WERI-Rb-1 (cell line): ENCODE results near the gene SH3BGRL3.
"Not testable (repeated sequence)": the region's sequence is repeated elsewhere in the genome, so short reads cannot be mapped to it uniquely, and the experiment has no call there.

Experiments
- DNase-seq: peaks from one replicate; pipeline ENCODE4 v3.0.0-alpha.2; 2020
- H3K27ac ChIP-seq: fragments of 250-450 bp; sonication (Bioruptor Pico); 2 replicates; pipeline ENCODE4 v1.5.1; 2020; ENCODE audit warnings: mild to moderate bottlenecking, moderate library complexity
- H3K27me3 ChIP-seq: fragments of 250-450 bp; sonication (Bioruptor Pico); 2 replicates; pipeline ENCODE4 v1.5.1; 2021; ENCODE audit warnings: mild to moderate bottlenecking, low read depth, moderate library complexity; ENCODE audit not compliant: insufficient read depth, severe bottlenecking
- H3K36me3 ChIP-seq: fragments of 250-450 bp; sonication (Bioruptor Pico); 2 replicates; pipeline ENCODE4 v1.5.1; 2020; ENCODE audit warnings: mild to moderate bottlenecking, moderate library complexity
- H3K4me3 ChIP-seq: 2 replicates; pipeline ENCODE4 v1.5.1; 2011; ENCODE audit warnings: low read depth, mild to moderate bottlenecking, control low read depth, low read length
- H3K9me3 ChIP-seq: fragments of 250-450 bp; sonication (Bioruptor Pico); 2 replicates; pipeline ENCODE4 v1.5.1; 2021; ENCODE audit warnings: mild to moderate bottlenecking, moderate library complexity; ENCODE audit not compliant: severe bottlenecking
- TF ChIP-seq, protein P1 (sequence below): IDR thresholded peaks from 2 replicates; pipeline ENCODE4 v1.5.1; 2011; ENCODE audit warnings: low read depth, mild to moderate bottlenecking, control low read depth, inconsistent platforms, low read length

SH3BGRL3 gene

DNA sequence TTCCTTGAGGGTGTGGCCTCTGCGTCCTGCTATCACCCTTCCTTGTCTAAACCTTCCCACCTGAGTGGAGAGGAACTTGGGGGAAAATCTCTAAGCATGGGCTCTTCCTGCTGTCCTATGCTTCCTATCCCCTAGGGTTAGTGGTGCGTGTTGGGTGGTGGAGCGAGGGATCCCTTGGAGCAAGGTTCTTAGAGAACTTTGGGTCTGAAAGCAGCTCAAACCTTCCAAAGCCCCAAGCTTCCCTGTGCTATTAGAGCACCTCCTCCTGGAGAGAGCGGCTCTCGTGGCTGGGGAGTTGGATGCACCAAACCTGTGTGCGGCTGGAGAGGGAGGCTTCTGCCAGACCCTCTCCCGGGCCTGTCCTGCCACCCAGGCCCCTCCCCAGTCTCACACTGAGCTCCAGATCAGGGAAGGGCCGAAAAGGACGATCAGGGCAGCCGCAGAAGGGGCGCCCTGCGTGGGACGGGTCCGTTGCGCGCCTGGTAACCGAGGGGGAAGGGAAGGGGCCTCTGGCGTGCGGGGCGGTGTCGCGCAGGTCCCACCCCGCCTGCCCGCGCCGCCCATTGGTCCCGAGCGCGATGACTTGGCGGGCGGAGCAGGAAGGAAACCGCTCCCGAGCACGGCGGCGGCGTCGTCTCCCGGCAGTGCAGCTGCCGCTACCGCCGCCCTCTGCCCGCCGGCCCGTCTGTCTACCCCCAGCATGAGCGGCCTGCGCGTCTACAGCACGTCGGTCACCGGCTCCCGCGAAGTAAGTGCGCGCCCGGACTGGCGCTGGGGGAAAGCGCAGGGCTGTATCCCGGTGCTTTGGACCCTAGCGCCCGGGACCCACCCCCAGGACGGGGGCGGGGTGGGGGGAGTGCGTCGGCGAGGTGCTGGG, at the start of gene SH3BGRL3:
Gene SH3BGRL3 (plus strand): TSS at position 631 of the 877 bp plus-strand sequence. CDS start 70 bp downstream, at position 701.
- DNase-seq, result peak; percentile 84
- peaks cover 54% of the 10 kb centered on the region for H3K36me3 ChIP-seq
- H3K27ac ChIP-seq, result peak within 1 kb of the TSS; percentile 88
- TF ChIP-seq, protein P1, sequence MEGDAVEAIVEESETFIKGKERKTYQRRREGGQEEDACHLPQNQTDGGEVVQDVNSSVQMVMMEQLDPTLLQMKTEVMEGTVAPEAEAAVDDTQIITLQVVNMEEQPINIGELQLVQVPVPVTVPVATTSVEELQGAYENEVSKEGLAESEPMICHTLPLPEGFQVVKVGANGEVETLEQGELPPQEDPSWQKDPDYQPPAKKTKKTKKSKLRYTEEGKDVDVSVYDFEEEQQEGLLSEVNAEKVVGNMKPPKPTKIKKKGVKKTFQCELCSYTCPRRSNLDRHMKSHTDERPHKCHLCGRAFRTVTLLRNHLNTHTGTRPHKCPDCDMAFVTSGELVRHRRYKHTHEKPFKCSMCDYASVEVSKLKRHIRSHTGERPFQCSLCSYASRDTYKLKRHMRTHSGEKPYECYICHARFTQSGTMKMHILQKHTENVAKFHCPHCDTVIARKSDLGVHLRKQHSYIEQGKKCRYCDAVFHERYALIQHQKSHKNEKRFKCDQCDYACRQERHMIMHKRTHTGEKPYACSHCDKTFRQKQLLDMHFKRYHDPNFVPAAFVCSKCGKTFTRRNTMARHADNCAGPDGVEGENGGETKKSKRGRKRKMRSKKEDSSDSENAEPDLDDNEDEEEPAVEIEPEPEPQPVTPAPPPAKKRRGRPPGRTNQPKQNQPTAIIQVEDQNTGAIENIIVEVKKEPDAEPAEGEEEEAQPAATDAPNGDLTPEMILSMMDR, result peak; percentile 77
- H3K27me3 ChIP-seq, result no peaks in the 10 kb centered on the region
- H3K4me3 ChIP-seq, result peak within 1 kb of the TSS; percentile 55
- H3K9me3 ChIP-seq, result no peaks in the 10 kb centered on the region

DNA sequence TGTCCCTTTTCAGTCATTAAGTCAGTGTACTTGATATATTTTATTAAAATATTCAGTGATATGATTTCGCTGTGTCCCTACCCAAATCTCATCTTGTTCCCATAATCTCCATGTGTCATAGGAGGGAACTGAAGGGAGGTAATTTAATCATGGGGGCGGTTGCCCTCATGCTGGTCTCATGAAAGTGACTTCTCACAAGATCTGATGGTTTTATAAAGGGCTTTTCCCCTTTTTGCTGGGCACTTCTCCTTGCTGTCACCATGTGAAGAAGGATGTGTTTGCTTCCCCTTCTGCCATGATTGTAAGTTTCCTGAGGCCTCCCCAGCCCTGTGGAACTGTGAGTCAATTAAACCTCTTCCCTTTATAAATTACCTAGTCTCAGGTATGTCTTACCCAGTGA, 49.2 kb upstream of the SH3BGRL3 start:
- H3K4me3 ChIP-seq, result not testable (repeated sequence)

DNA sequence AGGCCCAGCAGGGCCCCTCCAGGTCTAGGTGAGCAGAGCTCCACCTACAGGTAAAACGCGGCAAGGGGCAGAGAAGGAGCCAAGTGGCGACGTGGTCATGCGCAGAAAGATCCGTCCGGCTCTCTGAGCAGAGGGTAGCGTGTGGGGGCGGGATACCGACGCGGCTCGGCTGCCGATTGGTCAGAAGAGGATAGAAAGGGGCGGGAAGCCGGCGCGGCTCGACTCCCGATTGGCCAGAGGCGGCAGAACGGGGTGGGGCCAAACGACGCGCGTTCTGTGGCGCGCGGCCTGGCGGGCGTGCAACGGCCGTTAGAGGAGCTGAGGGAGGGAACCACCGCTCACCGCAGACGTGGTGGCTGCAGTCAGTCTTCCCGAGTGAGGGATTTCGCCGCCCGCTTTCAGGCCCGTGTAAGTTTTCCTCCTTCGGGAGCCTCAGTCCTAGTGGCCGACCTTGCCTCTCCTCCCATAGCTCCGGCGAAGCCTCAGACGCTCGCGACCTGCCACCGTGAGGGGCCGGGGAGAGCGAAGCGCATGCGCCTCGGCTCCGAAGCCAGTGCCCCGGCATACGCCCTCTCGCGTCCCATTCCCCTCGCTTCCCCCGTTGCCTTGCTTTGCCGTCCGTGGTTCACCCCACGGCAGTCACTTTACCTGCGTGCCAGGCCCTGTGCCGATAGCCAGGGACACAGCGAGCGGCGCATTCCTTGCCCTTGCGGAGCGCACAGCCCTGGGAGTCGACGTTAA, 45.8 kb upstream of the SH3BGRL3 start, which contains the start of gene CEP85:
Gene CEP85 (plus strand): TSS at position 298 of the 741 bp plus-strand sequence. CDS start 5,584 bp downstream, outside the sequence.
- TF ChIP-seq, protein P1, result peak; percentile 94
- Histone ChIP-seq H3K36me3 (peaks cover 25% of the 10 kb centered on the region), H3K27ac (peak within 1 kb of the TSS; percentile 93)

More for the DNA sequence above, 49.2 kb upstream of the SH3BGRL3 start:
- not testable (repeated sequence) for H3K27me3 ChIP-seq, H3K9me3 ChIP-seq, DNase-seq, H3K36me3 ChIP-seq, H3K27ac ChIP-seq

DNA sequence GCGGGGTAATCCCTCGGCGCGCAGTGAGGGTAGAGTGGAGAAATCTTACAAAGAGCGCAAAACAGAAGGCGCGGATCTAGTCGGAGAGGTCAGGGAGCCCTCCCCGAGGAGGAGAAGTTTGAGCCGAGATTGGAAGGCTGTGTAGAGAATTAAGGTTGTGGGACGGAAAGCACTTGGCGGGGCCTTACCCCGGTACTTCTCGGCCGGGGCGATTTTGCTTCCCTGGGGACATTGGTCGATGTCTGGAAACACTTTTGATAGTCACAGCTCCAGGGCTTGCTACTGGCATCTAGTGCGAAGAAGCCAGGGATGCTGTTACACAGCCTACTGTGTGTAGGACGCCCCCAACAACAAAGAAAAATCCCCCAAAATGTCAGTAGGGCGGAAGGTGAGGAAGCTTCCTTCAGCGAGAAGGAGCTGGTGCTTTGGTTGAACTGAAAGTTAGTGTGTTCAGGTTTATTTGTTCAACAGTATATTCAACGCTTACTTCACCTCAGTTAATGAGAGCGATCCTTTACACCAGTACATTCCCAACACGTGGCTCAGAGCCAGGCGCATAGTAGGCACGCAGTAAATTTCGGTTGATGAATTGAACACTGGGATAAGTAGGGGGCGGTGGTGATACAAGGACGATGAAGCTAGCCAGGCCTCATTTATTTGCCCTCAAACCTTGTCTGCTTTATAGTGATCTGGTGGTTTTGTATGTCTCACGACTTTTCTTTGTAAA, 45.1 kb upstream of the SH3BGRL3 start:
- peak overlapping the region; percentile 74 for H3K4me3 ChIP-seq
- TF ChIP-seq, protein P1, result no peak
- DNase-seq, result no peak

More for the DNA sequence above, 45.8 kb upstream of the SH3BGRL3 start, which contains the start of gene CEP85:
- Histone ChIP-seq H3K4me3 (peak within 1 kb of the TSS; percentile 74), H3K27me3 (no peaks in the 10 kb centered on the region), H3K9me3 (no peaks in the 10 kb centered on the region)
- DNase-seq, result peak; percentile 98

DNA sequence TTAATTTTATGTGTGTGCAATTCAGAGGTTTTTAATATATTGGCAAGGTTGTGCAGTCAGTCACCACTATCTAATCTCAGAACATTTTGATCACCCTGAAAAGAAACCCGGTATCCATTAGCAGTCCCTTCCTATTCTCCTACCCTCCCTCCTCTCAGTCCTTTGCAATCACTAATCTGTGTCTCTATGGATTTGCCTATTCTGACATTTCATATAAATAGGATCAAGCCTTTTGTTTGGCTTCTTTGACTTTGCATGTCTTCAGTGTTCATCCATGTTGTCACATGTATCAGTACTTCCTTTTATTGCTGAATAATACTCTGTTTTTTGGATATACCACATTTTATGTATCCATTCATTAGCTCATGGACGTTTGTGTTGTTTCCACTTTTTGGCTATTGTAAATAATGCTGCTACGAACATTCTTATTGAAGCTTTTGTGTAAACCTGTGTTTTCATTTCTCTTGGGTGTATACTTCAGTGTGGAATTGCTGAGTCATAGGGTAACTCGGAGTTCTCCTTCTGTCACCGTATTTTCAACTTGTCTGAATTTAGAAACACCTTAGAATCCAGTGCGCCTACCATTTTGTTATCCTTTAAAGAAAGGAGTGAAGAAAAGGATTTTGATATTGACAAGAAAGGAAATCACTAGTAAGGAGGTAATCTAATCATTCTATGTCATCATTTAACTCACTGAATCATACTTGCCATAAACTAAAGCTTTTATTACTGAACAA, 42.5 kb upstream of the SH3BGRL3 start:
- no peak overlapping the region for H3K4me3 ChIP-seq
- DNase-seq, result no peak
- no peak overlapping the region for H3K27ac ChIP-seq
- no peaks in the 10 kb centered on the region for H3K27me3 ChIP-seq
- peaks cover 53% of the 10 kb centered on the region for H3K36me3 ChIP-seq
- TF ChIP-seq, protein P1, result no peak
- H3K9me3 ChIP-seq, result no peaks in the 10 kb centered on the region

More for the DNA sequence above, 45.1 kb upstream of the SH3BGRL3 start:
- no peaks in the 10 kb centered on the region for H3K27me3 ChIP-seq
- peaks cover 30% of the 10 kb centered on the region for H3K36me3 ChIP-seq
- H3K27ac ChIP-seq, result peak overlapping the region; percentile 93
- H3K9me3 ChIP-seq, result no peaks in the 10 kb centered on the region
